SK-N-MC (cell line): ENCODE results near the gene ZBTB20.

Experiments used
- EZH2 ChIP-seq: fragments of 200-600 bp; sonication (generic); IDR thresholded peaks from one replicate; pipeline ENCODE4 v1.6.1; 2017; ENCODE audit warnings: antibody characterized with exemption
- POLR2AphosphoS5 ChIP-seq: IDR thresholded peaks from 2 replicates; pipeline ENCODE4 v1.6.1; 2012; ENCODE audit warnings: mild to moderate bottlenecking, low read depth, low read length, borderline replicate concordance

DNA sequence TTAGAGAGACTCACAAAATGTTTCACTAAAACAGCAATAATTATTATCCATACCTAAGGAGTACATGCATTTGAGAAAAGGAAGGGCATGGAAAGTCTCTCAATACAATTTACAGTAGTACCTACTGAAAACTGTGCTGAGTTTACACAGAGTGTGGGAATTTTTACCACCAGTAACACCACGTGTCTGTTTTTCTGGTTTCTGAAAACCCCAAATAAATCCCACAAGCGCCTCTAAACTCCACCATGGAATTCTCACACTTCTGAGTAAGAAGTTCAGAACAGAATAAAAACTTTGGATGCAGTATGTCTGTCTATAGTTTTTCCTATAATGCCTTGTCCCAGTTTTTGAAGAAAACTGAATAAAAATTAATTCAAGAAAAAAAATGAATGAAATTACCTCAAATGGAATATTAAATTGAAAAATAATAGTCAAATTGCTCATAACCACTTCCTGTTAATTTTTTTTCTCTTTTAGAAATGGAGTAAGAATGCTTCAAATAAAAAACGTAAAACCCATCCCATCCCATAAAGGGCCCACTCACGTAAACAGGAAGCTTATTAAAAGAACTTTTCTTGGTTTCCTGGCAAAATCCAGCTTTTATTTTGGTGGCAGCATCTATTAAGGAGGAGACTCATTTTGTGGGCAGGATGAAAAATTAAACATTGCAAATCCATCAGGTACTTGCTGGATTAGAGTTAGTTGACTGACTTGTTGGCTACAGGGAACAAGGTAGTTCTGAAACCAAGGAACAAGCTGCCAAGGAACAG lies 475.2 kb downstream of the ZBTB20 start:
- TF ChIP-seq EZH2 = no peak
- TF ChIP-seq POLR2AphosphoS5 = no peak
